ENCODE results near the gene DFFB. TPM values are rescaled to one million over a fixed set of nuclear protein-coding genes. Genes with fewer than 3 reads are reported as not detected.

The DFFB gene
- polyA plus RNA-seq, 3 donors, result 5.9 to 14.7 (median 6.6) TPM

DNA sequence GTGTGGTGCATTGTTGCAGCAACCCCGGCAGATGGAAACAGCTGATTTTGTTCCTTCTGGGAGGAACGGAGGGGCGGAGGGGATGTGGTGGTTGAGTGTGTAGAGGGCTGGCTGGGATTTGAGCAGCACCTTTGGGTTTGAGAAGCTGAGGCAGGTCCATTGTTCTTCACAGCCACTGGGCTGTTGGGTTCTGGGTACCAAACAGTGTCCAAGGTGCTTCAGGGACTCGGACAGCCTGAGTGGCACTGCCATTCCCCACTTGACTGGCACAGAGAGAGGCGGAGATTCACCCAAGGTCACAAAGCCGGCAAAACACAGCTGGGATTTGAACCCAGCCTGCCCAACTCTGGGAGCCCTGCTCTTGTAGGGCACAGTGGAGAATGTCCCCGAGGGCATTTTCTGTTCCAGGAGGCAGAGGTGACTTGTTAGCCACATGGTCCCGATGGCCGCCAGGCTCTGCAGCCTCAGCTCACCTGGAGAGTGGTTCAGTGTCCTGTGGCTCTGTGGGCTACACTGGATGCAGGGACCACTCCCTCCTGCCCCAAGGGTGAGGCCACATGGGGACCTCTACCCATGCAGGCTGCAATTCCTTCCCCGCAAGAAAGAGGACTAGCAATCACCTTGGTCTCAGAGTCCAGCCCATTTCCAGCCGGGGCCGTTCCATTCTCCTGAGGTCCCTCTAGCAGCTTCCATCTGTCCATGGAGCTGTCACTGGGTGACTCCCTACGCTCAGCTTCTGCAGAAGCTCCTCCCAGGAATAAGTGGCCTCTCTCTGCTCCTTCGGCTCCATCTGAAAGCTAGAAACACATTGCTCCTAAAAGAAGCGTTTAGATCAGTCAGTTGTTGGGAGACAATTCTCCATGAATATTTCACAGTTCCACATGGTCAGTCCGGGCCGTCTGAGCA lies 74.0 kb downstream of the DFFB start:
- Histone ChIP-seq H3K4me3 (replicated peaks in 1 of 3; ENCODE audit: low read depth in 2 of 3, low read length in 3 of 3) (no peak overlapping the region), H3K79me2 (ENCODE audit: insufficient read depth, low read length) (no peaks in the 10 kb centered on the region), H3K27me3 (ENCODE audit: control insufficient read depth in 2 of 2, insufficient read depth in 2 of 2, low read length in 2 of 2) (no peaks in the 10 kb centered on the region), H4K20me1 (ENCODE audit: insufficient read depth, low read length) (no peaks in the 10 kb centered on the region), H2AFZ (ENCODE audit: insufficient read depth, low read depth, low read length, poor library complexity, severe bottlenecking) (no peak overlapping the region), H3K9ac (ENCODE audit: insufficient read depth, low read length, poor library complexity, severe bottlenecking) (no peak overlapping the region), H3K9me3 (replicated peaks in 1 of 2; ENCODE audit: control insufficient read depth in 1 of 2, insufficient read depth in 1 of 2, low read length in 2 of 2) (peaks cover 6 to 10% of the 10 kb centered on the region in 2 donors), H3K4me2 (replicated peaks; ENCODE audit: extremely low read depth, low read length, poor library complexity, severe bottlenecking) (no peak overlapping the region), H3K4me1 (ENCODE audit: control insufficient read depth in 1 of 2, insufficient read depth in 2 of 2, low read length in 2 of 2) (no peaks in the 10 kb centered on the region), H3K36me3 (replicated peaks in 1 of 2; ENCODE audit: control insufficient read depth in 1 of 2, insufficient read depth in 2 of 2, low read length in 2 of 2) (no peaks in the 10 kb centered on the region), H3K27ac (ENCODE audit: low read depth in 1 of 2, low read length in 2 of 2) (no peak overlapping the region)
- Mint-ChIP-seq H3K4me1 (no peaks in the 10 kb centered on the region), H3K27ac (no peak overlapping the region), H3K4me3 (no peak overlapping the region), H3K27me3 (ENCODE audit: low read depth in 3 of 3) (peaks cover 3 to 10% (median 3%) of the 10 kb centered on the region in 3 donors), H3K9me3 (peaks cover 5 to 19% (median 14%) of the 10 kb centered on the region in 7 donors), H3K36me3 (no peaks in the 10 kb centered on the region)
- no peak for DNase-seq
- 83% methylated on average over 14 of the region's 17 CpGs for WGBS (ENCODE audit: insufficient coverage)
- intact Hi-C loops (cut with micrococcal nuclease), result no loop called here
- TF ChIP-seq, protein P1, sequence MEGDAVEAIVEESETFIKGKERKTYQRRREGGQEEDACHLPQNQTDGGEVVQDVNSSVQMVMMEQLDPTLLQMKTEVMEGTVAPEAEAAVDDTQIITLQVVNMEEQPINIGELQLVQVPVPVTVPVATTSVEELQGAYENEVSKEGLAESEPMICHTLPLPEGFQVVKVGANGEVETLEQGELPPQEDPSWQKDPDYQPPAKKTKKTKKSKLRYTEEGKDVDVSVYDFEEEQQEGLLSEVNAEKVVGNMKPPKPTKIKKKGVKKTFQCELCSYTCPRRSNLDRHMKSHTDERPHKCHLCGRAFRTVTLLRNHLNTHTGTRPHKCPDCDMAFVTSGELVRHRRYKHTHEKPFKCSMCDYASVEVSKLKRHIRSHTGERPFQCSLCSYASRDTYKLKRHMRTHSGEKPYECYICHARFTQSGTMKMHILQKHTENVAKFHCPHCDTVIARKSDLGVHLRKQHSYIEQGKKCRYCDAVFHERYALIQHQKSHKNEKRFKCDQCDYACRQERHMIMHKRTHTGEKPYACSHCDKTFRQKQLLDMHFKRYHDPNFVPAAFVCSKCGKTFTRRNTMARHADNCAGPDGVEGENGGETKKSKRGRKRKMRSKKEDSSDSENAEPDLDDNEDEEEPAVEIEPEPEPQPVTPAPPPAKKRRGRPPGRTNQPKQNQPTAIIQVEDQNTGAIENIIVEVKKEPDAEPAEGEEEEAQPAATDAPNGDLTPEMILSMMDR (IDR thresholded peaks at IDR 0.05), result no peak

GRCh38 chr1:3932156-3932919 lies 75.1 kb downstream of the DFFB start:
- Histone ChIP-seq H4K20me1 (ENCODE audit: insufficient read depth, low read length) (no peaks in the 10 kb centered on the region), H3K9ac (ENCODE audit: insufficient read depth, low read length, poor library complexity, severe bottlenecking) (no peak overlapping the region), H3K27ac (ENCODE audit: low read depth in 1 of 2, low read length in 2 of 2) (no peak overlapping the region), H3K4me2 (replicated peaks; ENCODE audit: extremely low read depth, low read length, poor library complexity, severe bottlenecking) (no peak overlapping the region), H3K79me2 (ENCODE audit: insufficient read depth, low read length) (no peaks in the 10 kb centered on the region), H3K4me1 (ENCODE audit: control insufficient read depth in 1 of 2, insufficient read depth in 2 of 2, low read length in 2 of 2) (no peaks in the 10 kb centered on the region), H3K27me3 (ENCODE audit: control insufficient read depth in 2 of 2, insufficient read depth in 2 of 2, low read length in 2 of 2) (no peaks in the 10 kb centered on the region), H3K36me3 (replicated peaks in 1 of 2; ENCODE audit: control insufficient read depth in 1 of 2, insufficient read depth in 2 of 2, low read length in 2 of 2) (no peaks in the 10 kb centered on the region), H3K4me3 (replicated peaks in 1 of 3; ENCODE audit: low read depth in 2 of 3, low read length in 3 of 3) (no peak overlapping the region), H2AFZ (ENCODE audit: insufficient read depth, low read depth, low read length, poor library complexity, severe bottlenecking) (no peak overlapping the region), H3K9me3 (replicated peaks in 1 of 2; ENCODE audit: control insufficient read depth in 1 of 2, insufficient read depth in 1 of 2, low read length in 2 of 2) (peaks cover 6 to 13% of the 10 kb centered on the region in 2 donors)
- Mint-ChIP-seq H3K27me3 (ENCODE audit: low read depth in 3 of 3) (peaks cover 0 to 6% (median 1%) of the 10 kb centered on the region in 3 donors), H3K27ac (no peak overlapping the region), H3K4me1 (no peaks in the 10 kb centered on the region), H3K4me3 (no peak overlapping the region), H3K36me3 (no peaks in the 10 kb centered on the region), H3K9me3 (peaks cover 13 to 24% (median 20%) of the 10 kb centered on the region in 7 donors)
- TF ChIP-seq, protein P1 (IDR thresholded peaks at IDR 0.05), result no peak
- no peak for DNase-seq
- WGBS (ENCODE audit: insufficient coverage), result 79% methylated on average over 20 of the region's 21 CpGs
- intact Hi-C loops (cut with micrococcal nuclease), result no loop called here

Data from CD14-positive monocyte (primary cell).